ENCODE results near the gene ABLIM1.
"Not testable (repeated sequence)": the region's sequence is repeated elsewhere in the genome, so short reads cannot be mapped to it uniquely, and the experiment has no call there.

DNA sequence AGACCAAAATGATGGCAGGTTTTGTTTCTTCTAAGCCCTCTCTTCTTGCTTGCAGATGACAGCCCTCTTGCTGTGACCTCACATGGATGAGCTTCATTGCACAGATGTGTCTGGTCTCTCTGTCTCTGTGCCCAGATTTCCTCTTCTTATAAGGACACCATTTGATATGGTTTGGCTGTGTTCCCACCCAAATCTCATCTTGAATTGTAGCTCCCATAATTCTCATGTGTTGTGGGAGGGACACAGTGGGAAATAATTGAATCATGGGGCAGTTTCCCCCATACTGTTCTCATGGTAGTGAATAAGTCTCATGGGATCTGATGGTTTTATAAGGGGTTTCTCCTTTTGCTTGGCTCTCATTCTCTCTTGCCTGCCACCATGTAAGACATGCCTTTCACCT is 38.2 kb upstream of the ABLIM1 start:
- not testable (repeated sequence) for TF ChIP-seq MXI1 (IDR thresholded peaks at IDR 0.05; ENCODE audit: borderline replicate concordance, low read depth, low read length); SMC3 (IDR thresholded peaks at IDR 0.05; ENCODE audit: low read depth, low read length); RAD21 (IDR thresholded peaks at IDR 0.05; ENCODE audit: low read length); POLR2A (IDR thresholded peaks at IDR 0.05; ENCODE audit: low read depth, low read length); RFX5 (IDR thresholded peaks at IDR 0.05; ENCODE audit: low read depth, low read length); RCOR1 (IDR thresholded peaks at IDR 0.05; ENCODE audit: insufficient replicate concordance, low read length); CEBPB (IDR thresholded peaks at IDR 0.05; ENCODE audit: low read depth, low read length); NFE2L2 (IDR thresholded peaks at IDR 0.05; ENCODE audit: low read depth, low read length); MAZ (IDR thresholded peaks at IDR 0.05; ENCODE audit: borderline replicate concordance, low read depth, low read length); FOS (IDR thresholded peaks at IDR 0.05; ENCODE audit: low read depth, low read length)
- TF ChIP-seq, protein P1, sequence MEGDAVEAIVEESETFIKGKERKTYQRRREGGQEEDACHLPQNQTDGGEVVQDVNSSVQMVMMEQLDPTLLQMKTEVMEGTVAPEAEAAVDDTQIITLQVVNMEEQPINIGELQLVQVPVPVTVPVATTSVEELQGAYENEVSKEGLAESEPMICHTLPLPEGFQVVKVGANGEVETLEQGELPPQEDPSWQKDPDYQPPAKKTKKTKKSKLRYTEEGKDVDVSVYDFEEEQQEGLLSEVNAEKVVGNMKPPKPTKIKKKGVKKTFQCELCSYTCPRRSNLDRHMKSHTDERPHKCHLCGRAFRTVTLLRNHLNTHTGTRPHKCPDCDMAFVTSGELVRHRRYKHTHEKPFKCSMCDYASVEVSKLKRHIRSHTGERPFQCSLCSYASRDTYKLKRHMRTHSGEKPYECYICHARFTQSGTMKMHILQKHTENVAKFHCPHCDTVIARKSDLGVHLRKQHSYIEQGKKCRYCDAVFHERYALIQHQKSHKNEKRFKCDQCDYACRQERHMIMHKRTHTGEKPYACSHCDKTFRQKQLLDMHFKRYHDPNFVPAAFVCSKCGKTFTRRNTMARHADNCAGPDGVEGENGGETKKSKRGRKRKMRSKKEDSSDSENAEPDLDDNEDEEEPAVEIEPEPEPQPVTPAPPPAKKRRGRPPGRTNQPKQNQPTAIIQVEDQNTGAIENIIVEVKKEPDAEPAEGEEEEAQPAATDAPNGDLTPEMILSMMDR (conservative IDR thresholded peaks at IDR 0.05; ENCODE audit: low read depth, low read length): not testable (repeated sequence)
- TF ChIP-seq, protein P2, sequence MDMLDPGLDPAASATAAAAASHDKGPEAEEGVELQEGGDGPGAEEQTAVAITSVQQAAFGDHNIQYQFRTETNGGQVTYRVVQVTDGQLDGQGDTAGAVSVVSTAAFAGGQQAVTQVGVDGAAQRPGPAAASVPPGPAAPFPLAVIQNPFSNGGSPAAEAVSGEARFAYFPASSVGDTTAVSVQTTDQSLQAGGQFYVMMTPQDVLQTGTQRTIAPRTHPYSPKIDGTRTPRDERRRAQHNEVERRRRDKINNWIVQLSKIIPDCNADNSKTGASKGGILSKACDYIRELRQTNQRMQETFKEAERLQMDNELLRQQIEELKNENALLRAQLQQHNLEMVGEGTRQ (IDR thresholded peaks at IDR 0.05; ENCODE audit: low read depth, low read length): not testable (repeated sequence)

Data from IMR-90 (cell line).